ENCODE measurements around the gene TCP10L. TPM values are rescaled to one million over a fixed set of nuclear protein-coding genes. Genes with fewer than 3 reads are reported as not detected.
"Not testable (repeated sequence)": the region's sequence is repeated elsewhere in the genome, so short reads cannot be mapped to it uniquely, and the experiment has no call there.

TCP10L gene
- total RNA-seq, 1 donor from 2014 or later = 0.78 TPM

DNA sequence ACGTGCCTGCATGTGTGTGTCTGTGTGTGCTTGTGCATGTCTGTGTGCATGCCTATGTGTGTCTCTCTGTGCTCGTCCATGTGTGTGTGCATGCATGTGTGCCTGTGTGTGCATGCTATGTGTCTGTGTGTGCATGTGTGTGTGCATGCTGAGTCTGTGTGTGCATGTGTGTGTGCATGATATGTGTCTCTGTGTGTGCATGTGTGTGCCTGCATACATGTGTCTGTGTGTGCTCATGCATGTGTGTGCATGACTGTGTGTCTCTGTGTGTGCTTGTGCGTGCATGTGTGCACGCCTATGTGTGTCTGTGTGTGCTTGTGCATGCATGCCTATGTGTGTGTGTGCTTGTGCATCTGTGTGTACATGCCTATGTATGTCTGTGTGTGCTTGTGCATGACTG, 52.3 kb downstream of the TCP10L start:
- Histone ChIP-seq H3K4me1 (no peaks in the 10 kb centered on the region), H3K4me3 (no peak overlapping the region), H3K27me3 (no peaks in the 10 kb centered on the region), H3K9me3 (no peaks in the 10 kb centered on the region), H3K36me3 (no peaks in the 10 kb centered on the region), H3K27ac (no peak overlapping the region)
- ATAC-seq (peak; percentile 13), DNase-seq (no peak)
- intact Hi-C loops (cut with DNase I) = no loop called here
- TF ChIP-seq, protein P1, sequence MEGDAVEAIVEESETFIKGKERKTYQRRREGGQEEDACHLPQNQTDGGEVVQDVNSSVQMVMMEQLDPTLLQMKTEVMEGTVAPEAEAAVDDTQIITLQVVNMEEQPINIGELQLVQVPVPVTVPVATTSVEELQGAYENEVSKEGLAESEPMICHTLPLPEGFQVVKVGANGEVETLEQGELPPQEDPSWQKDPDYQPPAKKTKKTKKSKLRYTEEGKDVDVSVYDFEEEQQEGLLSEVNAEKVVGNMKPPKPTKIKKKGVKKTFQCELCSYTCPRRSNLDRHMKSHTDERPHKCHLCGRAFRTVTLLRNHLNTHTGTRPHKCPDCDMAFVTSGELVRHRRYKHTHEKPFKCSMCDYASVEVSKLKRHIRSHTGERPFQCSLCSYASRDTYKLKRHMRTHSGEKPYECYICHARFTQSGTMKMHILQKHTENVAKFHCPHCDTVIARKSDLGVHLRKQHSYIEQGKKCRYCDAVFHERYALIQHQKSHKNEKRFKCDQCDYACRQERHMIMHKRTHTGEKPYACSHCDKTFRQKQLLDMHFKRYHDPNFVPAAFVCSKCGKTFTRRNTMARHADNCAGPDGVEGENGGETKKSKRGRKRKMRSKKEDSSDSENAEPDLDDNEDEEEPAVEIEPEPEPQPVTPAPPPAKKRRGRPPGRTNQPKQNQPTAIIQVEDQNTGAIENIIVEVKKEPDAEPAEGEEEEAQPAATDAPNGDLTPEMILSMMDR (IDR thresholded peaks at IDR 0.05) = no peak

DNA sequence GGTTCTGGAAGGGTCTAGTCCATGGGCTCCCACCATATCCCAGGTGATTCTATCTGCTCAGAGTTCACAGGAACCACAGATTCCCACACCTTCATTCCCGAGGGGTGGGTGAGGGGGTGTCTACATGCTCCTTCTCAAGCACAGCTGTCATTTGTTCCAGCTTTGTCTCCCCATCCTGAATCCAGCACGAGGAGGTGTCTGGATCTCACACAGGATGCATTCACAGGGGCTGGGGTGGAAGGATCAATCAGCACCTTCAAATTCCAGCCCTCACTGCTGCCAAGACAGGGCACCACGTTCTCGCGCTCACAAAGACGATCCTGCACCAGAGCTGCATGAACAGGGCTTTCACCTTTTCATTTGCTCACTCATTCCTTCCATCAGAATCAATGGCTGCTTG, 52.7 kb downstream of the TCP10L start:
- TF ChIP-seq, protein P1 (IDR thresholded peaks at IDR 0.05) = no peak
- intact Hi-C loops (cut with DNase I) = no loop called here
- DNase-seq (no peak), ATAC-seq (no peak)
- Histone ChIP-seq H3K4me3 (no peak overlapping the region), H3K27ac (no peak overlapping the region), H3K4me1 (no peaks in the 10 kb centered on the region), H3K36me3 (no peaks in the 10 kb centered on the region), H3K9me3 (no peaks in the 10 kb centered on the region), H3K27me3 (no peaks in the 10 kb centered on the region)

DNA sequence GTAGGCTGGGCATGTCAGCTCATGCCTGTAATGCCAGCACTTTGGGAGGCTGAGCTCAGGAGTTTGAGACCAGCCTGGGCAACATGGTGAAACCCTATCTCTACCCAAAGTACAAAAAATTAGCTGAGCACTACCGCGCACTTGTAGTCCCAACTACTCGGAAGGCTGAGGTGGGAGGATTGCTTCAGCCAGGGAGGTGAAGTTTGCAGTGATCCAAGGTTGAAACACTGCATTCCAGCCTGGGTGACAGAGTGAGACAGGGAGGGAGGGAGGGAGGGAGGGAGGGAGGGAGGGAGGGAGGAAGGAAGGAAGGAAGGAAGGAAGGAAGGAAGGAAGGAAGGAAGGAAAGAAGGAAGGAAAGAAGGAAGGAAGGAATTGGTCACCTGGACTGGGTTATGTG, 53.8 kb downstream of the TCP10L start:
- H3K4me3 ChIP-seq; H3K36me3 ChIP-seq; intact Hi-C loops (cut with DNase I); H3K27me3 ChIP-seq; H3K4me1 ChIP-seq; H3K27ac ChIP-seq; DNase-seq; ATAC-seq; H3K9me3 ChIP-seq: not testable (repeated sequence)

DNA sequence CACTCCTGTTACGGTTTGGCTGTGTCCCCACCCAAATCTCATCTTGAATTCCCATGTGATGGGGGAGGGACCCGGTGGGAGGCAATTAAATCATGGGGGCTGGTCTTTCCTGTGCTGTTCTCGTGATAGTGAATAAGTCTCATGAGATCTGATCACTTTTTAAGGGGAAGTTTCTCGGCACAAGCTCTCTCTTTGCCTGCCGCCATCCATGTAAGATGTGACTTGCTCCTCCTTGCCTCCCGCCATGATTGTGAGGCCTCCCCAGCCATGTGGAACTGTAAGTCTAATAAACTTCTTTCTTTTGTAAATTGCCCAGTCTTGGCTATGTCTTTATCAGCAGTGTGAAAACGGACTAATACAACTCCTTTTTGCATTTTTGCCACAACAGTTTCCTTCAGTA, 54.5 kb downstream of the TCP10L start:
- ATAC-seq; intact Hi-C loops (cut with DNase I); DNase-seq; H3K4me1 ChIP-seq; H3K27me3 ChIP-seq; H3K9me3 ChIP-seq; H3K36me3 ChIP-seq; H3K27ac ChIP-seq; H3K4me3 ChIP-seq: not testable (repeated sequence)

DNA sequence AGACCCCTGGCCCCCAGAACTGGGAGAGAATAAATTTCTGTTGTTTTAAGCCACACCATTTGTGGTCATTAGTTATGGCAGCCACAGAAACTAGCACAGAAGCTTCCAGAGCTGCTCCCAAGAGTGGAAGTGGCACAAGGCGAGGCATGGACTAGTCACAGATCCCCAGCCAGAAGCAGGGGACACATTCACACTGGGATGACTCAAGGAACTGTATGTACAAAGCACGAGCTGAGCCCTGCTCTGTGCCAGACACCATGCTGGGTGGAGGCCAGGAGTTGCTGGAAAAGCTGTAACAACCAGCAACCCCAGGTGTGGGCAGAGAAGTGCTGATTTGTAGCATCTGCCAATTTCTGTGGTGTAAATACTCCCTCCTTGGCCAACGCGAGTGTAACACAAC, 55.6 kb downstream of the TCP10L start:
- TF ChIP-seq, protein P1 (IDR thresholded peaks at IDR 0.05) = no peak
- Histone ChIP-seq H3K27ac (no peak overlapping the region), H3K4me3 (no peak overlapping the region), H3K4me1 (no peaks in the 10 kb centered on the region), H3K27me3 (no peaks in the 10 kb centered on the region), H3K9me3 (no peaks in the 10 kb centered on the region), H3K36me3 (no peaks in the 10 kb centered on the region)
- ATAC-seq (no peak), DNase-seq (no peak)
- intact Hi-C loops (cut with DNase I) = no loop called here

DNA sequence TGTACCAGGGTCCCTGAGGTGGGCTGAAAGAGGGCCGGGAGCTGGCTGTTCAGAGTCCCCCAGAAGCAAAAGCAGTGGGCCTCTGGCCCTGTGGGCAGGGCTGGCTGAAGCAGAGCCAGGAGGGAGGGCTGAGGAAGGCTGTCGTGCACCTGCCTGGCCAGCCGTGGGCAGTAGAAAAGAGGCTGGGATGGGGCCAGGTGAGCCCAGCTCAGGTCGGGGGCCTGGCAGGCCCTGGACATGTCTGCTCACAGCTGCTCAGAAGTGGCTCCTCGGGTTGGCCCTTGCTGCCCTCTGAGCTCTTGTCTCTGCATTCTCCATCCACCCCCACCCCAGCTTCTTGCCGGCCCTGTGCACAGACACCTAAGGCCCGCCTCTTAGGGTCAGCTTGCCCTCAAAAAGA, 60.0 kb downstream of the TCP10L start:
- H3K27me3 ChIP-seq = no peaks in the 10 kb centered on the region
- no peaks in the 10 kb centered on the region for H3K36me3 ChIP-seq
- no peak for ATAC-seq
- TF ChIP-seq, protein P1 (IDR thresholded peaks at IDR 0.05) = no peak
- H3K9me3 ChIP-seq = no peaks in the 10 kb centered on the region
- no peak for DNase-seq
- no peak overlapping the region for H3K4me3 ChIP-seq
- H3K4me1 ChIP-seq = peaks cover 26% of the 10 kb centered on the region
- H3K27ac ChIP-seq = no peak overlapping the region
- intact Hi-C loops (cut with DNase I) = no loop called here

DNA sequence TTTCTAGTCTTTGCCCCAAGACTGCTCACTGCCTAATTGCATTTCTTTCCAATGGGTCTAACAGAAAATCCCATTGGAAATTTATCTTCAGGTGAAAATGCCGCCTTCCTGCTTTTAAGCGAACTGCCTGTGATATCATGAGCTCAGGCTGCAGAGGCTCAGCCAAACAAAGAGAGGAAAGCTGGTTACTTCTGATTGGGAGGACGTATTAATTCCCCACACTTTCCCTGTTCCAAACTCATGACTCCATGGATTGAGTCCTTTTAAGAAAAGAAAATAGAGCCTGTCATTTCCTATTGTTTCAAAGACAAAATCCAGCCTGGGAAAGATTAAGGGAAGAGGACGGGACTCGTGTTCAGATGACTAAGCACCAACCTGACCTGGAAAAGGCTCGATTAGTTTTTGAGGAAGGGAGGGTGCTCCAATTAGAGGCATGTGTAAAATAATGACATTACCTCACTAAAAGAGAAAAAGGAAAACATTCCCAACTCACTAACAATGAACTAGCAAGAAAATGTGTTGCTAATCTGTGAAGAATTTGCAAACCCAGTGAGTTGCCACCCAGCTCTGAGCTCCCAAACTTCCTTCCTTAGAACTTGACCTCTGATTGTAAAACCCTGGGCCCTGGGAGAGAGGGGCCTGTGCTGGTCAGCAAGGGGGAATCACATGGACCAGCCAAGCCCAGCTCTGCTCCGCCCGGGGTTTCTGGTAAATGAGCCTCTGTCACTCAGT, 61.2 kb downstream of the TCP10L start:
- intact Hi-C loops (cut with DNase I) = no loop called here
- no peak for DNase-seq
- no peak for ATAC-seq
- Histone ChIP-seq H3K27ac (peak overlapping the region; percentile 51), H3K4me1 (peaks cover 30% of the 10 kb centered on the region), H3K36me3 (no peaks in the 10 kb centered on the region), H3K4me3 (no peak overlapping the region), H3K9me3 (no peaks in the 10 kb centered on the region), H3K27me3 (no peaks in the 10 kb centered on the region)
- TF ChIP-seq, protein P1 (IDR thresholded peaks at IDR 0.05) = no peak
